Activated CD8-positive, alpha-beta T cell treated with anti-CD3 and anti-CD28 coated beads for 36 hours (primary cell): Measurements from ENCODE around the gene VAC14. TPM values are rescaled to one million over a fixed set of nuclear protein-coding genes. Genes with fewer than 3 reads are reported as not detected.

ENCODE experiments used
- ATAC-seq: fragments of 200-7000 bp; cut with Tn5 transposase; one replicate; pipeline ENCODE4 v1.10.0; 2021; ENCODE audit warnings: mild to moderate bottlenecking, moderate library complexity
- CTCF ChIA-PET: fragments of 350-600 bp; sonication (Branson Sonifier 250); formaldehyde crosslinking; loops from one replicate; lab custom pipeline; 2021; ENCODE audit warnings: antibody characterized with exemption; lab: Charles Lee
- POLR2A ChIA-PET: fragments of 350-600 bp; sonication (Branson Sonifier 250); formaldehyde crosslinking; loops from one replicate; lab custom pipeline; 2021; ENCODE audit warnings: antibody characterized with exemption; lab: Charles Lee
- DNase-seq: peaks from one replicate; pipeline ENCODE4 v3.0.0-alpha.2; 2020
- H3K27ac Mint-ChIP-seq: one replicate; pipeline ENCODE4 v1.8.0; 2021; ENCODE audit warnings: mild to moderate bottlenecking, mixed read lengths
- H3K27me3 Mint-ChIP-seq: one replicate; pipeline ENCODE4 v1.8.0; 2021; ENCODE audit warnings: mixed read lengths
- H3K36me3 Mint-ChIP-seq: one replicate; pipeline ENCODE4 v1.8.0; 2021; ENCODE audit warnings: low read depth, mixed read lengths
- H3K4me1 Mint-ChIP-seq: one replicate; pipeline ENCODE4 v1.8.0; 2021; ENCODE audit warnings: low read depth, mixed read lengths
- H3K4me3 Mint-ChIP-seq: one replicate; pipeline ENCODE4 v1.8.0; 2021; ENCODE audit warnings: mild to moderate bottlenecking, moderate library complexity, mixed read lengths
- H3K9me3 Mint-ChIP-seq: one replicate; pipeline ENCODE4 v1.8.0; 2021; ENCODE audit warnings: mixed read lengths
- CTCF ChIP-seq: fragments of 200-600 bp; IDR thresholded peaks from one replicate; pipeline ENCODE4 v1.8.0; 2022; ENCODE audit warnings: antibody characterized with exemption, mild to moderate bottlenecking
- intact Hi-C: fragments of 100-400 bp; cut with micrococcal nuclease; formaldehyde crosslinking; loops from one replicate; pipeline ENCODE4 v1.10.0; 2022
- total RNA-seq, 2 experiments: library from RNA; stranded (reverse); gene quantifications; one replicate each; pipeline ENCODE4 v1.2.3, GENCODE V29; 2021

VAC14 gene
- total RNA-seq, 2 experiments from 2014 or later = 27.6 TPM

GRCh38 chr16:70699696-70700095 lies 101.3 kb downstream of the VAC14 start:
- intact Hi-C loops = no loop called here
- ATAC-seq (no peak), DNase-seq (no peak)
- peaks cover 33% of the 10 kb centered on the region for H3K4me1 Mint-ChIP-seq
- no peaks in the 10 kb centered on the region for H3K36me3 Mint-ChIP-seq
- TF ChIP-seq CTCF = no peak
- ChIA-PET POLR2A (no interaction called here), CTCF (no interaction called here)
- no peaks in the 10 kb centered on the region for H3K9me3 Mint-ChIP-seq
- H3K4me3 Mint-ChIP-seq = no peak overlapping the region
- H3K27me3 Mint-ChIP-seq = no peaks in the 10 kb centered on the region
- H3K27ac Mint-ChIP-seq = no peak overlapping the region

- DNase-seq (no peak), ATAC-seq (no peak)
- CTCF ChIA-PET = interaction anchor here (1.0 kb wide), 1 partner anchor 40 kb away, joined by 3 read pairs; no protein-coding TSS in a partner anchor
- Mint-ChIP-seq H3K36me3 (no peaks in the 10 kb centered on the region), H3K27ac (peak overlapping the region; percentile 16), H3K4me3 (no peak overlapping the region), H3K9me3 (no peaks in the 10 kb centered on the region), H3K4me1 (peaks cover 33% of the 10 kb centered on the region), H3K27me3 (no peaks in the 10 kb centered on the region)
- POLR2A ChIA-PET = no interaction called here
- intact Hi-C loops = no loop called here
- no peak for TF ChIP-seq CTCF
Observed at GRCh38 chr16:70698901-70699300, 102.1 kb downstream of the VAC14 start.

- peak overlapping the region; percentile 87 for H3K27ac Mint-ChIP-seq
- no peak overlapping the region for H3K4me3 Mint-ChIP-seq
- no peak for ATAC-seq
- H3K9me3 Mint-ChIP-seq = no peaks in the 10 kb centered on the region
- no peaks in the 10 kb centered on the region for H3K27me3 Mint-ChIP-seq
- CTCF ChIA-PET = interaction anchor here (1.1 to 1.3 kb wide), 2 partner anchors 26 to 74 kb away, joined by 3 to 4 read pairs; no protein-coding TSS in a partner anchor
- intact Hi-C loops = no loop called here
- POLR2A ChIA-PET = no interaction called here
- TF ChIP-seq CTCF = no peak
- peaks cover 37% of the 10 kb centered on the region for H3K4me1 Mint-ChIP-seq
- H3K36me3 Mint-ChIP-seq = no peaks in the 10 kb centered on the region
- DNase-seq = no peak
Observed at GRCh38 chr16:70697594-70698170, 103.3 kb downstream of the VAC14 start.

GRCh38 chr16:70696952-70697593 lies 103.9 kb downstream of the VAC14 start:
- Mint-ChIP-seq H3K9me3 (no peaks in the 10 kb centered on the region), H3K4me1 (peaks cover 37% of the 10 kb centered on the region), H3K27me3 (no peaks in the 10 kb centered on the region), H3K4me3 (no peak overlapping the region), H3K27ac (peak overlapping the region; percentile 87), H3K36me3 (no peaks in the 10 kb centered on the region)
- DNase-seq = peak; percentile 75
- POLR2A ChIA-PET = interaction anchor here (0.8 to 1.8 kb wide), 2 partner anchors 10 to 41 kb away, joined by 6 to 8 read pairs; no protein-coding TSS in a partner anchor
- peak; percentile 89 for ATAC-seq
- TF ChIP-seq CTCF = no peak
- CTCF ChIA-PET = interaction anchor here (0.6 to 1.3 kb wide), 3 partner anchors 10 to 74 kb away, joined by 3 to 4 read pairs (median 3); no protein-coding TSS in a partner anchor
- intact Hi-C loops = no loop called here

- Mint-ChIP-seq H3K27me3 (no peaks in the 10 kb centered on the region), H3K27ac (peak overlapping the region; percentile 87), H3K4me3 (no peak overlapping the region), H3K36me3 (no peaks in the 10 kb centered on the region), H3K9me3 (no peaks in the 10 kb centered on the region), H3K4me1 (peaks cover 37% of the 10 kb centered on the region)
- POLR2A ChIA-PET = interaction anchor here (0.6 to 1.8 kb wide), 3 partner anchors 9 to 50 kb away, joined by 3 to 8 read pairs (median 6); no protein-coding TSS in a partner anchor
- ATAC-seq (no peak), DNase-seq (no peak)
- intact Hi-C loops = no loop called here
- no peak for TF ChIP-seq CTCF
- CTCF ChIA-PET = interaction anchor here (1.1 to 1.5 kb wide), 3 partner anchors 27 to 75 kb away, joined by 3 to 4 read pairs (median 3); no protein-coding TSS in a partner anchor
Observed at GRCh38 chr16:70696355-70696754, 104.6 kb downstream of the VAC14 start.
